DMS53 (cell line): ENCODE data around the gene PIK3AP1.
A peak's percentile ranks its signal among the peaks of the same experiment; 100 is the strongest.
"Not testable (repeated sequence)": the region's sequence is repeated elsewhere in the genome, so short reads cannot be mapped to it uniquely, and the experiment has no call there.

Experiments used
- DNase-seq: peaks from one replicate; lab custom pipeline; 2025; lab: John Stamatoyannopoulos, UW

The PIK3AP1 gene

DNA sequence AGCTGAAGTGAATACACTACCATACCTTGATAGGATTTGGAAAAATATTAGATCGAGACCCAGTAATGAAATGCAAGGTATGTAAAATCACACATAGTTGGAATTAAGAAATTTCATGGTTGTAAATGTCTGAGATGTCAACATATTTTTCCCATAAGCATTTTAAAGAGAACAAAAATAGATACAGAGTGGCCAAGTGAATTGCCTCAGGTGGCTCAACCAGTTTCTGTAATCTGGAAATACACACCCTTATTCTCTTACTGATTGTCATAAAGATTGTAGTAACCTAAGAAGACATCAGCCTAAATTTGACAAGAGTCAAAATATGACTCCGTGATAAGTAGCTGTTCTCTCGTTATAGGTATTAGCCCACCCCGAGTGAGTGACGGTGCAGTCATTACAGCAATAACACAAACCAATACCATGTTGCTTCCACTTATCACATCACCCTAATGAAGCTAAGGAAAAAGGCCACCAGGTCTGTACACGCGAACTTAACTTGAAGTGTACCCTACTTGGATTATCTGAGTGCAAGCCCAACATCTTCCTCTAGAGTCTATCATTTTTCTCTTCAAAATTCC, 23.4 kb downstream of the PIK3AP1 start:
- DNase-seq = no peak

DNA sequence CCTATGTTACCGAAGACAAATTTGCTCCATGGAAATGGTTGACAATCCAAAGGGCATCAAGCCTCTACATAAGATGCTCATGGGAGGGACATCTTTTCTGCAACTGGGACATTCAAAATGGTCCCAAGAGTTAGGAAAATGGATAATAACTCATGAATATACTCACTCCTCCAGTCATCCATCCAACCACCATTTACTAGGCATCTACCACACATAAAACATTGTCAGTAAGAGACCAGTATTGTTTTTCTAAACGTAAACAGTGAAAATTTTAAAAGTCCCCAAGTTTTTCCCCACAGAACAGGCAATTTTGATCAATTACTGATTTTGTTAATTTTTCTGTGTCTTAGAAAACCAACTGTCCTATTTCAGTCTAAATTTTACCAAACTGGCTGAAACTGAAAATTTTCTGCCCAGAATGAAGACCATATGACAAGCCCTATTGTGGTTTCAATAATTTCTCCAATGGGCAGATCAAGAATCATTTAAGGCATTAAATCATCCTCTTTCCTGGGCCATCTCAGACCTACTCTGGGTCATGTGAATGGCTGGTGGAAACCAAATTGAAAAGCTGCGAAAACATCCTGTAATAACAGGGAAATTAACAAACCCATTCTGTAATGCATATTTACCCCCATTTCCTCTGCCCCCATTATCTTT, 24.2 kb downstream of the PIK3AP1 start:
- no peak for DNase-seq

- no peak for DNase-seq
Measured at GRCh38 chr10:96695366-96695765, 24.9 kb downstream of the PIK3AP1 start.

DNA sequence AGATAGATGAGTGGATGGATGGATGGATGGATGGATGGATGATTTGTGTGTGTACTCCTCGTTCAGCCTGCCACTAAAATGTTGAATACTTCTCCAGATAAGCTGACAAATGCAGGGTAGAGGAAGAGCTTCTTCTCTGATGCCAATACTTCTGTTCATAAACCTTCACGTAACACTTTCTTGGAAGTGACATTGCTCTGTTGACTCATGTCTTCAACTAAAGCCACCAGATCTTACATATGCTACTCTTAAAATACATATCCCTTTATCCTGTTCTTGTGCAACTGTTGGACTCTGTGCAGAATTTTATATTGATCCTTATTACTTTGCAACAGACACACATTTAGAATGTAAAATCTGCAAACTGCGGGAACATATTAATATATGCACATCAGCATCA, 26.9 kb downstream of the PIK3AP1 start:
- DNase-seq = no peak

DNA sequence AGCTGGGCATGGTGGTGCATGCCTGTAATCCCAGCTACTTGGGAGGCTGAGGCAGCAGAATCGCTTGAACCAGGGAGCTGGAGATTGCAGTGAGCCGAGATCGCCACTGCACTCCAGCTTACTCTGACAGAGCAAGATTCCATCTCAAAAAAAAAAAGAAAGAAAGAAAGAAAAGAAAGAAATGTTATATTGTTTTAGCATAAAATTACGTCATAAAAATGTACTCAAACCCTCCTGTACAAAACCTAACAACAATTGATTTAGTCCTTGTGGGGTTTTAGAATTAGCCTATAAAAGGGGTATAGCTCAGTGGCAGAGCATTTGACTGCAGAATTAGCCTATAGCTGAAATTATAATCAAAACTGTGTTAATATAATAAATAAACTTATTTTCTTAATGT, 27.9 kb downstream of the PIK3AP1 start:
- DNase-seq = no peak

GRCh38 chr10:96691761-96692160, 28.6 kb downstream of the PIK3AP1 start:
- DNase-seq = no peak

DNA sequence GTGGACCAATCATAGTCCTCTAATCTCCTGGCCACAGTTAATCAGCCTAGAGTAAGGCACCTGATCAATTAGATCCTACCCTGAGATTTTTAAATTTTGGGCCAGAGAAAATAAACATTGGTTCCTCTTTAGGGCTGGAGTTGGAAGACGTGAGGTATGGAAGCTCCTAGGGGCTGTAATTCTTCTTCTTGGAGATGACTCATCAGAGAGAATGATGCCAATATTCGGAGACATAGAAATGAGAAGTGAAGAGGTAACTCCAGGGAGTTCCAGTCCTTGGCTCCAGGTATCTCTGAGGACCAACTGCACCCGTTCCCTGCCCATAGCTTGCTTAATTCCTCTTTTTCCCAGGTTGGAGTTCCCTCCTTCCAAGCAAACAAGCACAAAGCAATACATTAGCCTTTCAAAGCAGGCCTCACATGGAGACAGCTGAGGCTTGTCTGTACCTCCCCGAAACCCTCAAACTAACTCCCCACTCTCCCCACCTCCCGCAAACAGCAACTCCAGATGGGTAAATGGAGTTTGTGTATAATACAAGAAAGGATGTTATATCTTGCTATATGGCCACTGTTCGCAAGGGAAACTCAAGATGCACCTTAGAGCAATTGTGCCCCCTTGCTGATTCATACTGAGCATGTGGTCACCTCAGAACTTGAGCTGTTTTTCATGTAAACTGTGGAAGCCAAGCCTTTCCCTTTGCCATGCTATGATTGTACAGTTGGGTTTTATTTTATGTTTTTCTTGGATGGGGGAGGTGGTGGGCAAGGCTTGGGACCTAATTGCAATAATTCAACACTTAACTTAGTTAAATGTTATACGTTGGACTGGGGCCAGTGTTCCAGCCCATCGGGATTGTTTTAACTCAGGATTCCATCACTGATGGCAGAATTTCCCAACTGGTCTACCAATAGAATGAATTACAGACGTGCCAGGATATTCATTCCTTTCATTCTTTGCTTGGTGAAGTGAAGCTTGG, 29.3 kb downstream of the PIK3AP1 start:
- DNase-seq = no peak

- no peak for DNase-seq
Measured at GRCh38 chr10:96688789-96689188, 31.5 kb downstream of the PIK3AP1 start.

DNA sequence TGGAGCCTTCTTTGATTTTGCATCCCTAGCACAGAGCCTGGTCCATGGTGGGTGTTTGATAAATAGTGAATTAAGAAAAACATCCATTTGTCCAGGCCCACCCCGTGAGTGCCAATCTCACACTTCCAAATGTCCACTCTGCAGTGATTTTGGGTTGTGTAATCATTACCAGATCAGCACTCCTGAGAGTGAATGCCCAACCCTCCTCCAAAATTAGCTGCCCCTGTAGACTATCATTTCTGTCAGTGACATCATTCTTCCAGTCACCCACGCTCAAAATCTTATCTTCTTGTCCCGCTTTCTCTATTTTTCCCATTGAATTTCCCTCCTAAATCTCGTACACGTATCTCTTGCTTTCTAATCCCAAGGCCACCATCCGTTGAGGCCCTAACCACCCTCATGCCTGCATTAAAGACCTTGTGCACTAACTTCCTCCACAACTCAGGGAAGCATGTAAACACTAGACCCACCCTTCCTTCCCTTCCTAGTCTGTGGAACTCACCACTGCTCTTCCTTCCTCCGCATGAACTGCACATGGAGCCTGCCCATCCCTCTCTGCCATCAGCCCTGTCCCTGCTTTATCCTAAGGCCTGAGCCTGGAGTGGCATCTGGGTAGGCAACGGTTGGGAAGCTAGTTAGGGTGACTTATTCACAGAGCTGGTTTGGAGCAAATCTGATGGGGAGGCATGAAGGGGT, 32.8 kb downstream of the PIK3AP1 start:
- DNase-seq = no peak

DNA sequence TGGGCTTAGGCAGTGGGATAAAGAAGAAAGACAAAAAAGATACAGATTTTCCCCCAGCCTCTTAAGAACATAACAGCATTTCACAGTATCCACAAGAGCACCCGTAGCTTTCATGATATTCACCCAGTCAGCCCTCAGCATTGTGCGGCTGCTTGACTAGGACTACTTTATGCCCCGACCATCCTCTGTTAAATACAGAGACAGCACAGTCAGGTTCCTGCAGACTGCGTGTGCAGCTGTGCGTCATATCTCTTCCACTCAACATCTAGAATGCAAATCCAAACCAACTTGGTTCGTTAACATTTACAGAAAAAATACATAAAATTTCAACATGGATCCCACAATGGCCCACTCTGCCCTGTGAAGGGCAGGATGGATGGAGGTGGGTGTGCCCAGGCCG, 33.8 kb downstream of the PIK3AP1 start:
- no peak for DNase-seq

GRCh38 chr10:96685306-96685705, 35.0 kb downstream of the PIK3AP1 start:
- no peak for DNase-seq

DNA sequence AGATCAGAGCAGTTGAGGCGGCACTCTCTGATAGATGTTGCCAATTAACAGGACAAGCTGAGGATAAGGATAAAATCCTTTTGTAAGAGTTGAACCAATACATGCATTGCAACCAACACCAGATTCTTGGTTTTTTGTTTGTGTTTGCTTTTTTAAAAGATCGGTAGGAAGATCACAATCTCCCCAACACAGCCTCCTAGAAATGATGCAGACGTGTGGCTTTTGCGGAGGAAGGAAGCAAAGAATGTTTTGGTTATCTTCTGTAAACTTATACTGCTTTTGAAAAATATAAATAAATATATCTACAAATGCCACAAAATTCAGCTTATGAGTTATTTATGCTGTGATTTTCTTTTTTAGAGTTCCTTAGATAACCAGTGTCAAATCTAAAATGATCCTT, 35.5 kb downstream of the PIK3AP1 start:
- DNase-seq = no peak

DNA sequence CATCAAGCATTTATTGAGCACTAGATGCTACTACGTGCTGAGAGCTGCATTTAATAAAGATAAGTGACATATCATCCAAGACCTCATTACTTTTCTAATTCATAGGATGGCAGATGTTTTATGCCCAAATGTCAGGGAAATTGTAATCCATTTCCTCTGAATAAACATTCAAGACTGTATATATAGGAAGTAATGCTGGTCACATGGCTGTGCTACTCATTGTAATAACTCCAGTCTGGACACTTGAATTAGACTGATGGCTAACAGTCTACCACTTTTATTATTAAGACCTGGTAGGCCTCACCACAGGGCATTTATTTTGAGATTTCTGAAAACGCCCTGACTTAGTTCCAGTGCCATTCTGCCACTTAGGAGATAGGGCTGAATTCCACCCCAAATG, 36.6 kb downstream of the PIK3AP1 start:
- DNase-seq = no peak

DNA sequence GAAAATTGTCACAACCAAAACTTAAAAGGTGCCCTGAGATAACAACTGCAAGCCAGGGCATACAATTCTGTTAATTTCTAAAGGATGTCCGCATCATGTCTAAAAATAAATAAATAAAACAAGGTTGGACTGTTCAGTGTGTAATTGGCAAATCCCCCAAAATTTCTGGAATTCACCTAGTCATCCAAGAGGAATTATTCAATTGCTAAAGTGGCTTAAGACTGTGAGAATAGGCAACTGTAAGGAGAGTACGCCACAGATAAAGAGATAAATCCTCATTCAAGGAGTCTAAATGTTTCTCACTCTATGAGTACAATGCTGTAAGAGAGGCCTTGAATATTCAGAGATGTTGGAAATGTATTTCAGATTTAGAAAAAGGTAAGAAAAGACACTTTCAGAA, 37.2 kb downstream of the PIK3AP1 start:
- no peak for DNase-seq

DNA sequence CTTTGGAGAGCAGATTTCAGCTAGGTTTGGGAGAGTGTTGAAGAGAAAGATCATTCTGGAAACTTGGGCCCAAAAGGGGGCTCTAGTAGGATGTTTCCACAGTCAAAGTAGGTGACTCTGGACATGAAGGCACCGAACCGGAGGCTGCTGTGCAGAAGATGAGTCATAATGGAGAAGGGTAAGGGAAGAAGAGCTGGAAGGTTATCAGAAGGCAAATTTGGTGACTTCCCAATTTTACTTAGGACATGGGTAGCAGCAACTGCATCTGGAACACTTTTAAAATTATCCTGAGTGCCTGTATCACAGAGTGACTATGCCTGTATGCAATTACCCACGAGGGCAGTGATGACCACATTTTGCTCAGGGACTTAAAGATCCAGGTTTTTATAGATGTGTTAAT, 38.8 kb downstream of the PIK3AP1 start:
- no peak for DNase-seq

DNA sequence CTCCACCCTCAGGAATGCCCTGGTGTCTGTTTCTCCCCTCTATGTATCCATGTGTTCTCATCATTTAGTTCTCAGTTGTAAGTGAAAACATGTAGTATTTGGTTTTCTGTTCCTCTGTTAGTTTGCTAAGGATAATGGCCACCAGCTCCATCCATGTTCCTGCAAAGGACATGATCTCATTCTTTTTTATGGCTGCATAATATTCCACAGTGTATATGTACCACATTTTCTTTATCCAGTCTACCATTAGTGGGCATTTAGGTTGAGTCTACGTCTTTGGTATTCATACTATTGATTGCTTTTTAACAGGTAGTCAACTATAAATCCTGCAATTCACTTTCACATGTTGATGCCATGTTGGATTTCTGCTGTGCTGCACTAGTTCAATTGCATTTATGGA, 39.9 kb downstream of the PIK3AP1 start:
- not testable (repeated sequence) for DNase-seq

GRCh38 chr10:96678725-96679124, 41.6 kb downstream of the PIK3AP1 start:
- DNase-seq = no peak

DNA sequence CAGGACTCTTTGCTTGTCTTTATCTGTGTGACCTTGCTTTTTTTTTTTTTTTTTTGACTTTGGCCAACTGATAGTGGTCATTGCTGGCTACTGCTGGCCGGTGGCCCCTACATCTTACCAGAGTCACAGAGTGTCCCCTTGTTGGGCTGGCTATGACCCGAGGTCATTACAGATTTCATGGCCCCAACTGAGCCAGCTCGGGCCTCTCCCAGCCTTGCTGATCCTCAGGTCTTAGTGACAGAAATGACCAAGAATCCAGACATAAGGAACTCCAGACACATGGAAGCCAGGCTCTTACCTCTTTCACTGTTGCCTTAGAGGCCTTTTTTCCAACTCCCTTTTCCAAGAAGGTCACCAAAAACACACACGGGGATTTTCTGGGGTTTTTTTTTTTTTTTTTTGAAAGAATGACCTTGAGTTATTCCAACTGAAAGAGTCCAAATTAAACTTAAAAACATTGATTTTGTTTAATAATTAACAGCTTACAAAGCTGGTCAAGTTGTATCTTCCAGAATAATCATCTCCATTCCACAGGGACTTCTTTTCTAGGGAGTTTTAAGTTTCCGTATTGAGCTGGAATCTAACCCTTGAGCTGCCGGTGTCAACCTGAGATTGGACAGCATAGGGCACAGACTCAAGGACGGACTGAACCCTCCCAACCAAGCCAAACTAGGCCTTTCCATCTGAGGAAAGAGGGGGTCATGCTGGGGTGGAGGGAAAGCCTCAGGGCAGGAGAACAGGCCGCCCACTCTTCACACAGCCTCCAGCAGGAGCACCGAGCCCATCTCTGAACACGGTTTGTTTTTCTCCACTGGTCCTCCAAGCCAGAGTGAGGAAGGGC, 43.8 kb downstream of the PIK3AP1 start:
- DNase-seq = no peak

GRCh38 chr10:96675846-96676245, 44.5 kb downstream of the PIK3AP1 start:
- DNase-seq = no peak

DNA sequence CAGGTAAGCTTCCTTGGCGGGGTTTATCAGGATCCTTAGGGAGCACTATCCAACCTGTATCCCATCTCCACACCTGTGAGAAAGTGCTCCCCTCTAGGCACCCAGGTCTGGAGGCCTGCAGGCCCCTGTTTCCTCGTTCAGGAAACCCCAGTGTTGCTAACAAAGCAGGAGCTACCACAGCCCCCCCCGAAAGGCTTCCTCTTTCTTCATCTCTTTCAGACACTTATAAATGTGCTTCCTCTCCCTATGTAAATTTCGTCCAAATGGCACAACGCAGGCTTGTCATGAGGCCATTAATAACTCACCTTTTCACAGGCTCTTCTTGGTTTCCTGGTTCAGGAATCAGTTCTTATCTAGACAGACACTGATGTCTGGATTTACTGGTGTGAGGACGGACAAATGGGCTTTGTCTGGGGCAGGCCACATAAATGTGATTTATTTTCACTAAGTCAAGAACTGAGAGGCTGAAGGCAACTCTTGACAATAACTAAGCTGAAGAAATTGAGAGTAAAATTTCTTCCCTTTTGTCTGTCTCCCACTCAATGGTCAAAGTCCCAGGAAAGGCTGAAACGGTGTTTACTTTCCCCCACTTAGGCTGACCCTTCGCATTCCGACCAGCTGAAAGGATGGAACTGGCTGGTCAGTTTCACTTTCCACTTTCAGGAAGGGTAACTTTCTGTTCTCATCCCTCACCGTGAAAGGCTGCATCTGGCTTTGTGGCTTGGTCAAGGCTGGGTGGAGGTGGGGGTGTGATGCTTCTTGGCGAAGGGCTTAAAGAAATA, 46.8 kb downstream of the PIK3AP1 start:
- peak; percentile 19 for DNase-seq
